NCI-H1092 treated with DMSO at 0.1 percent for 48 hours (cell line): ENCODE data around the gene TTC38.
"Not testable (repeated sequence)": the region's sequence is repeated elsewhere in the genome, so short reads cannot be mapped to it uniquely, and the experiment has no call there.

Experiments used
- DNase-seq: peaks from one replicate; lab custom pipeline; 2025; lab: John Stamatoyannopoulos, UW

The TTC38 gene

DNA sequence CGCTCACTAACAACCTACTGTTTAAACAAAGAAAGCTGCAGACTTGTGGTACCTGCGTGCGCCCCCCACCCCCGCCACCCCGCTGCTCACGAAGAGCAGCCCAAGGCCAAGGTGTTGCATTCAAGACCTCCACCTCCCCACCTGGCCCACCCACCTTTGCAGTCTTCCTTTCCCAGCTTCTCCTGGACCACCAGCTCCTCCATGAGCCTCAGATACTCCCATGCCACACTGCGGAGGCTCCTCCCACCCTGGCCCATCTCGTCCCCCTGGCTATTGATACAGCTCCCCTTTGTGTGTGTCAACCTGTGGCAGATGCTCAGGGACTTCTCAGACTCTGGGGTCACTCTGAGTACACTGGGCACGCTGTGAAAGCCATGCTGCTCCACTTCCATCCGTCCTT lies 21.6 kb upstream of the TTC38 start:
- DNase-seq = no peak

GRCh38 chr22:46247443-46247975 lies 20.3 kb upstream of the TTC38 start:
- DNase-seq = no peak

DNA sequence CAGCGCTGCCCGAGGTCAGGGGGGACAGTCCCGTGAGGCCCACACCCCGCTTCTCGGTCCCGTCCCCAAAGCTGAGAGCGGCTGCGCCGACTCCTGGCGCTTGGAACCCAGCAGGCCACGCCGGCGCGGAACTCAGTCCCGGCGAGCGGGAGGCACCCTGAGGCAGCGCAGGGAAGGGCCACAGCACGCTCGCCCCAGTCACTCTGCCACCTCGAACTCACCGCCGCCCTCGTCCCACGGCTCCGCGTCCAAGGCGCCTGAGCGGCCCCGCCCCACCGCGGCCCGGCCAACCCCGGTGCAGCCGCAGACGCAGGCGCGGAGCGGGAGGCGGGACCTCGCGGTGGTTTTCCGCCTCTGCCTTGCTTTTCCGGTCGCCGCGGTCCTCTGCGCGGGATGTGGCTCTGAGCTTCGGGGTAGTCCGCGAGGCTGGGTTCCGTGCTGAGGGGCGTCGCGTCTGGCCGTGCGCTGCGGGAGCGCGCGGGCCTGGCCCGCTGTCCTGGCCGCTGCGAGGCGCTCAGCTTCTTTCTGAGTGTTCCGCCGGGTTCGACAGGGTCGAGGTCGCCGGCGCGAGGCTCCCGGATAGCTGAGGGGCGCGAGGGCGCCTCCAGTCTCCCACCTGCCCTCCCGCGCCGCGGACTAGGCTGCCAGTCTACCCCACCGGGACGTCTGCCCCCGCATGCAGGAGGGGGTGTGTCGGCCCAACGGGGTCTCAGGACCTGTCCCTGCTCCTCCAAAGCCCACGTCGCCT lies 17.6 kb upstream of the TTC38 start, which contains the start of gene CDPF1:
TSS of gene CDPF1 (minus strand) at position 259 of the 748 bp plus-strand sequence. CDS start 2,009 bp downstream, outside the sequence.
- peak; percentile 47 for DNase-seq

DNA sequence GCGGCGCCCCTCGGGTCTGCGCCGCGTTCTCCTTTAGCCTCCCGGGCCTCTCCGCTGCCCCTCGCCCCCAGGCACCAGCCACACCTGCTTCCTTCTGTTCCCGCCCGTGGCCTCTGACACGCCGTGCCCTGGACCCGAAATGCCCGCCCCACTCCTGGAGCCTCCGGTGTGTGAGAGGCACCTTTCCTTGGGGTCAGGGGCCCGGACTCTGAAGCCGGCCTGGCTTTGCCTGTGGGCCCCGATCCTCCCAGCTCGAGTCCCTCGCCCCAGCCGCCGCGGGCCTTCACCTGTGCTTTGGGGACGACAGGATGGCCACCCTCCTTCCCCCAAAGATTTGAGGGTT lies 17.1 kb upstream of the TTC38 start:
- DNase-seq = no peak

DNA sequence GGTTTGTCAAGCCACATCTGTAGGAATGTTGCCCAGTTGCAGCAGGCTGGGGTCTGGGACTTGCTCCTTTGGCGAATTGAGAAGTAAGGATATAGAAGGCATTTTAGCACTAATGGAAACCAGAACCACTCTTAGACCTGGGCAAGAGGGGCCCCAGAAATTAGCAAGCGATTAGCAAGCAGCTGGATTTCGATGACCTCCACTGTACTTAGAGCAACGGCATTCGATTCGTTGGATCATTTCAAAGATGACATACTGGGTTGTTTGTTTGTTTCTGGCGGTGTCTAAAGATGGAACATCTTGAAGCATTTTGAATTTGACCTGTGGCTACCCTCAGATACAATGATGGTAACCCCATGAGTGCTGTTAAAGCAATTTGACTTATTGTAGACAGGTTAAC lies 16.5 kb upstream of the TTC38 start:
- no peak for DNase-seq

DNA sequence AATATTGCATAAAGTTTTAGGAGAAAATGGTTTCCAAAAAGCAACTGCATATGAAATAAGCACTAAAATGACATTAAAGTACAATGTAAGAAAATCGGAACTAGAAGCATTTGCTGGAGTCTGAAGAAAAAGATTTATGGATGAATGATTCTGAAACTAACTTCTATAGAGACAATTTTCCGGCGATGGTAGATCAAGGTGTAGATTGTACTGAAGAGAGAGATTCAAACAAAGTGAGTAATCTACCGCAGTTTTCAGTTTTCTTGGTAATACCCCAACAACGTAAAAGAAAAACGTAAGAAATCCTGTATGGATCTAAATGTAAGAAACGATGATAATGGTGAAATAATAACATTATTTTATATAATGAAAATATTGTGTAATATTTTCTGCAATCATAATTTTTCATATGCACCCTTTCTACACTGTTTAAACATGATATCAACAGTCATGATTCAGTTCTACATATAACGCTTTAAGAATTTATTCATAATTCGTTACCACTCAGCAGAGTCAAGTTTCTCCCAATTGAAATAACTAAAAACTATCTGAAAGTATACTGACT lies 15.9 kb upstream of the TTC38 start:
- DNase-seq = no peak

DNA sequence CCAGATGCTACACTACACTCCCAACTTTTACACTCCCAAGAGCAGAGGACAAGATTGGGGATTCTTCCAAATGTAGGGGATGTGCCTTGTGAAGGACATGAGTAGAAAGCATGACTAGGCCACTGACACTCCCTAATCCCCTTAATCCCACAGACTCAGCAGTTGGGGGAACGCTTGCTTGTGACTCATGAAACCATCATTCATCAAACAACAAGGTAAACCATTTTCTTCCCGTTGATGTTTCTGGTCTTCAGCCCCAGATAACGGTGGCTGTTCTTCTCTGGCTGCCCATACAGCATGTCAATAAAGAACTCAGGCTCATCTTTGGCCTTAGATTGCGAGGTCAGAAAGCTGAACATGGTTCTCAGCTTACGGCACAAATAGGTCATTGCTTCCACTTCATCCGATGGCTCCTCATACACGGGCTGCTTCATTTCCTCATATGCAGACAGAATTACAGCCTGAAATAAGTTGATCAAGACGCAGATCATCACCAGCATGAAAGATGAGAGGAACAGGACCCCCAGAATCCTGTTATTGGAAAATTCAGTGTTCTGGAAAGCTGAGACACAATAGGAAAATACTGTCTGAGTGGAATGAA lies 11.3 kb upstream of the TTC38 start:
- no peak for DNase-seq

GRCh38 chr22:46259374-46259773 lies 8.4 kb upstream of the TTC38 start:
- no peak for DNase-seq

DNA sequence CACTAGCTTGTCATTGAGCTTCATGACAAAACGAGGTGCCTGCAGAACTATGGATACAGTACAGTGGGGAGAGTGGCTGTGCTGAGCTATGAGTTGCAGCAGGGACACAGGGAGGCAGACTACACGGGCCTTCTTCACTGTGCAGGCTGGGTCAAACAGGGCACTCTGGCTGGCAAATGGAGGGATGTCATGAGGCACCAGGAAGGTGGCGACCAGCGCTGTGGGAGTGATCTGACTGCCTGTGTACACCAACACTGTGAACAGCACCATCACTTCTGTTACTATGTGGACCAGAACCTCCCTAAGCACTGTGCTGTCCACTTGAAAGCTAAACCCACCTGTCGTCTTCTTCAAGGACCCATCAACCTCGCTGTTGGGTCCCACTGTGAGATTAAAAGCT lies 7.8 kb upstream of the TTC38 start:
- no peak for DNase-seq

DNA sequence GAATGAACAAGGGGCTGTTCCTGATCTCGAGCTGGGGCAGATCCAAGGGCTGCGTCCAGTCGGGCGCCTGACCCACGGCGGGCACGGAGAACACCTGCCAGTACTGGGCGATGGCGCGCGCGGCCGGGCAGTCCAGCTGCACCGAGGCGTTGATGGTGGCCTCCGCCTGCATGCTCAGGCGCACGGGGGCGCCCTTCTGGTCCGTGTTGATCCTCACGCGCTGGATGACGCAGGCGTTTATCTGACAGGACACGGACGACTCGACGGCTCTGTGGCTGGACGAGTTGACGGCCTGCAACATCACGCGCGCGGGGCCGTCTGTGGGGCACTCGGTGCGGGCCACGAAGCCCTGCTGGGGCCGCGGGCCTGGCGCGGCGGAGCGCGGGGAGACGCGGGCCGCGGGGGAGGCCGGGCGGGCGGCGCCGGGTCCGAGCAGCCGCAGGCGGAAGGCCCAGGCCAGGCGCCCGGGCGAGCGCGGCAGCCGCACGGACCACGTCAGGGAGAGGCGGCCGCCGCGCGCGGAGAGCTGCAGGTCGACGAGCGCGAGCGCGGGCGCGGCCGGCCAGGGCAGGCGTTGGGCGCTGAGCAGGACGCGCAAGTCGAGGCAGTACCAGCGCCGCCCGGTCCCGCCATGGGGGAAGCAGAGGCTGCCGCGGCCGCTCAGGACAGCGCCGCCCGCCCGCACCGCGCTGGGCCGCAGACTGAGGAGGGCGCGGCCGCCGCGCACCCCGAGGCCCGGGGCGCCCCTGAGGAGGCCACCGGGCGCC lies 5.2 kb upstream of the TTC38 start:
- DNase-seq = no peak

DNA sequence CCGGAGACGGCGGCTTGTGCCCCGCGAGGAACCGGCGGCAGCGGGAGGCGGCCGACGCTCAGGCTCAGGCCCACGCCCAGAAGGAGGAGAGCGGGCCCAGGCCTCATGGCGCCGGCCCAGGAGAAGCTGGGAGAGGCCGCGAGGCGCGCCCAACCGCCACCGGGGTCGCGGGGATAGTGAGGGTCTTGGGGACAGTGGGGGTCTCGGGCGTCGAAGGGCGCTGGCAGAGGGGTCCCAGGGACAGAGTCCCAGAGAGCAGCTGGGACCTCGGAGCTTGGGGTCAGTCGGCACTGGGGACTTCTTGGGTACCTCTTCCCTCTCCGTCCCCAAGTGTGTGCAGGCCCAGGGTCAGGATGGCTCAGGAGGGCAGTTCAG lies 4.6 kb upstream of the TTC38 start, which contains the start of gene PKDREJ:
TSS of gene PKDREJ (minus strand) at position 128 of the 375 bp plus-strand sequence. CDS start at position 107, 21 bp downstream.
- DNase-seq = no peak

DNA sequence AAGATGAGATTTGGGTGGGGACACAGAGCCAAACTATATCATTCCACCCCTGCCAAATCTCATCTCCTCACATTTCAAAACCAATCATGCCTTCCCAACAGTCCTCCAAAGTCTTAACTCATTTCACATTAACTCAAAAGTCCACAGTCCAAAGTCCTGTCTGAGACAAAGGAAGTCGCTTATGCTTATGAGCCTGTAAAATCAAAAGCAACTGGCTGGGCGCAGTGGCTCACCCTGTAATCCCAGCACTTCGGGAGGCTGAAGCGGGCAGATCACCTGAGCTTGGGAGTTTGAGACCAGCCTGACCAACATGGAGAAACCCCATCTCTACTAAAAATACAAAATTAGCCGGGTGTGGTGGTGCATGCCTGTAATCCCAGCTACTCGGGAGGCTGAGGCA lies 3.3 kb upstream of the TTC38 start:
- not testable (repeated sequence) for DNase-seq

DNA sequence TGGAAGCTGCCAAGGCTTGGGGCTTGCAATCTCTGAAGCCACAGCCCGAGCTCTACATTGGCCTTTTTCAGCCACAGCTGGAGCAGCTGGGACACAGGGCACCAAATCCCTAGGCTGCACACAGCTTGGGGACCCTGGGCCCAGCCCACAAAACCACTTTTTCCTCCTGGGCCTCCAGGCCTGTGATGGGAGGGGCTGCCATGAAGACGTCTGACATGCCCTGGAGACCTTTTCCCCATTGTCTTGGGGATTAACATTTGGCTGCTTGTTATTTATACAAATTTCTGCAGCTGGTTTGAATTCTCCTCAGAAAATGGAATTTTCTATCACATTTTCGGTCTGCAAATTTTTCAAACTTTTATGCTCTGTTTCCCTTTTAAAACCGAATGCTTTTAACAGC lies 2.2 kb upstream of the TTC38 start:
- not testable (repeated sequence) for DNase-seq

- no peak for DNase-seq
Measured at GRCh38 chr22:46269564-46269963, 1.8 kb downstream of the TTC38 start.

GRCh38 chr22:46272196-46272595 lies 4.4 kb downstream of the TTC38 start:
- DNase-seq = no peak

- DNase-seq = no peak
Measured at GRCh38 chr22:46272762-46273431, 5.1 kb downstream of the TTC38 start.

GRCh38 chr22:46273432-46274148 lies 5.8 kb downstream of the TTC38 start:
- DNase-seq = no peak

DNA sequence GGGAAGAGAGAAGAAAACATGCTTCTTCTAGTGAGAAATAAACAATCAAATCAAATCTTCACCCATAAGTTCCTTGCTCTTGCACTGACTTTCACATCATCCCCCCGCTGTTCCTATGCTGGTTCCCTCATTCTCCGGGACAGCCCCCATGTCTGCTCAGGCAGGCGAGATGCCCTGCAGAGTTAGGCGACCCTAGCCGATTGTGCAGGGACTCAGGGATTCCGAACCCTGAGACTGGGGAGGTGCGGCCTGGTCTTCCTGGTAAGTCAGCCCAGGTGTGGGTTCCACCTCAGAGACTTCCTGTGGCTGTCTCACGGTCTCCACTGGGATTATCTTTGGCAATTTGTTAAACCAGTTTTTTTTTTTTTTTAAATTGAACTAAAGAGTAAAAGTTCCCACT lies 6.6 kb downstream of the TTC38 start:
- no peak for DNase-seq

DNA sequence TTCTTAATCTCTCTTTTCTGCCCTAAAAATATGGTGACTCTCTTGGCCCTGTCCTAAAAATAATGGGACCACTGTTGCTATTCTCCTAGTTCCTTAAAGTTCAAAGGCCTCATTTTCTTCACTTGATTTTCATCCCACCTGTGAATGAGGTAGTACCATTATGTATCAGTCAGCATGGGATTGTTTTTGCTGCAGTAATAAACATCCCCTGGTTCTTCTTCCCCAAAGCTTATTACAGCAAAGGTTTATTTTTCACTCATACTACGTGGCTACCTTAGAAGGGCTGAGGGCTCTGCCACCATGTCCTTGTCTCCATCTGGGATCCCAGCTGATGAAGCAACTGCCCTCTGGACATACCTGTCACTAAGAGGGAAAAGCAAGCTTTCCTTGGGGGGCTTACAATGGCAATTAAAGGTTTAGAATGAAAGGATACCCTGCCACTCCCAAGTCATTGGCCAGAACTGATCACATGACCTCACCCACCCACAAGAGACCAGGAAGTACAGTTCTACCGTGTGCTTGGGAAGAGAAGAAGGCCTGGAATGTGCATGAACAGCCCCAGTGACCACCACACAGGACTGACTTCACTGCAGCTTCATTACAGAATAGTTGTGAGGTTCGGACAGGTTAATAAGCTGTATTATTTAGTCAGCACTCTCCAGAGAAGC lies 7.8 kb downstream of the TTC38 start:
- DNase-seq = no peak

DNA sequence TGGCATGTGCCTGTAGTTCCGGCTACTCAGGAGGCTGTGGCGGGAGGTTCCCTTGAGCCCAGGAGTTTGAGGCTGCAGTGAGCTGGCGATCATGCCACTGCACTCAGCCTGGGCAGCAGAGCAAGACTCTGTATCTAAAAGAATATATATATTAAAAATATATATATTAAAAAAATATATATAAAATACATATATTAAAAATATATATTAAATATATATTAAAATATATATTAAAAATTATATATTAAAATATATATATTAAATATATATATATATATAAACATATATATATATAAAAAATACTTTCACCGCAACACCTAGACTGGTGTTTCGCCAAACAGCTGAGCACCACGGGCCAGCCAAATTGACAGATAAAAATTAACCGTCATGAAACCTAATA lies 8.8 kb downstream of the TTC38 start:
- DNase-seq = no peak
